Mesenchymal stem cell (in vitro differentiated cells and primary cell): ENCODE data around the gene ADAM17.
"Not testable (repeated sequence)": the region's sequence is repeated elsewhere in the genome, so short reads cannot be mapped to it uniquely, and the experiment has no call there.

Experiments used
- DNase-seq: peaks from one replicate; pipeline ENCODE4 v3.0.0-alpha.2; 2013
- H2AFZ ChIP-seq: one replicate; pipeline ENCODE4 v1.6.1; 2013; ENCODE audit warnings: low read depth, mild to moderate bottlenecking, control low read depth, inconsistent platforms, low read length, moderate library complexity
- H2AK5ac ChIP-seq: 2 replicates; pipeline ENCODE4 v1.6.1; 2013; ENCODE audit warnings: low read length, moderate library complexity, mild to moderate bottlenecking, inconsistent platforms; ENCODE audit not compliant: severe bottlenecking
- H2BK120ac ChIP-seq: one replicate; pipeline ENCODE4 v1.6.1; 2013; ENCODE audit warnings: low read depth, mild to moderate bottlenecking, inconsistent platforms, low read length, moderate library complexity
- H2BK12ac ChIP-seq, 2 experiments: one replicate each; pipeline ENCODE4 v1.6.1; 2013; ENCODE audit warnings: inconsistent platforms in 2 of 2, low read length in 2 of 2, mild to moderate bottlenecking in 2 of 2, moderate library complexity in 2 of 2, control low read depth in 1 of 2
- H2BK15ac ChIP-seq: one replicate; pipeline ENCODE4 v1.6.1; 2013; ENCODE audit warnings: mild to moderate bottlenecking, low read depth, inconsistent platforms; ENCODE audit not compliant: poor library complexity, severe bottlenecking
- H2BK5ac ChIP-seq: 2 replicates; pipeline ENCODE4 v1.6.1; 2013; ENCODE audit warnings: low read depth, mild to moderate bottlenecking, low read length, control low read depth, inconsistent platforms; ENCODE audit not compliant: poor library complexity, severe bottlenecking
- H3K14ac ChIP-seq, 2 experiments: one replicate each; pipeline ENCODE4 v1.6.1; 2013; ENCODE audit warnings: inconsistent platforms in 2 of 2, low read length in 2 of 2, control low read depth in 1 of 2, mild to moderate bottlenecking in 1 of 2, moderate library complexity in 1 of 2
- H3K18ac ChIP-seq, 2 experiments: one replicate each; pipeline ENCODE4 v1.6.1; 2013; ENCODE audit warnings: inconsistent platforms in 2 of 2, low read length in 2 of 2, control low read depth in 1 of 2, low read depth in 1 of 2, mild to moderate bottlenecking in 1 of 2
- H3K23ac ChIP-seq, 2 experiments: one replicate each; pipeline ENCODE4 v1.6.1; 2013; ENCODE audit warnings: inconsistent platforms in 2 of 2, low read length in 2 of 2, mild to moderate bottlenecking in 2 of 2, moderate library complexity in 2 of 2, control low read depth in 1 of 2
- H3K27ac ChIP-seq: 2 replicates; pipeline ENCODE4 v1.5.1; 2013; ENCODE audit warnings: mild to moderate bottlenecking, moderate library complexity, low read length, control low read depth, inconsistent platforms; ENCODE audit not compliant: poor library complexity, severe bottlenecking
- H3K27me3 ChIP-seq, 2 experiments: 2 replicates each; pipeline versions ENCODE4 v1.6.1 to v1.7.0; 2013; ENCODE audit warnings: low read length in 2 of 2, mild to moderate bottlenecking in 2 of 2, moderate library complexity in 2 of 2, control low read depth in 1 of 2, inconsistent platforms in 1 of 2; ENCODE audit not compliant: control insufficient read depth in 1 of 2, insufficient read depth in 1 of 2
- H3K36me3 ChIP-seq, 2 experiments: 2 replicates each; pipeline versions ENCODE4 v1.6.1 to v1.7.0; 2013; ENCODE audit warnings: low read length in 2 of 2, control low read depth in 1 of 2, inconsistent platforms in 1 of 2, low read depth in 1 of 2, mild to moderate bottlenecking in 1 of 2; ENCODE audit not compliant: insufficient read depth in 2 of 2, control insufficient read depth in 1 of 2
- H3K4ac ChIP-seq, 2 experiments: one replicate each; pipeline ENCODE4 v1.6.1; 2013; ENCODE audit warnings: inconsistent platforms in 2 of 2, low read length in 2 of 2, mild to moderate bottlenecking in 2 of 2, moderate library complexity in 2 of 2, control low read depth in 1 of 2, low read depth in 1 of 2
- H3K4me1 ChIP-seq: 2 replicates; pipeline ENCODE4 v1.6.1; 2013; ENCODE audit warnings: low read depth, low read length, control low read depth; ENCODE audit not compliant: control insufficient read depth, insufficient read depth
- H3K4me2 ChIP-seq: 2 replicates; pipeline ENCODE4 v1.6.1; 2013; ENCODE audit warnings: low read length, mild to moderate bottlenecking, inconsistent platforms; ENCODE audit not compliant: poor library complexity, severe bottlenecking
- H3K4me3 ChIP-seq, 2 experiments: 2 replicates each; pipeline versions ENCODE4 v1.5.1 to v1.7.0; 2013; ENCODE audit warnings: low read length in 2 of 2, mild to moderate bottlenecking in 2 of 2, control low read depth in 1 of 2, low read depth in 1 of 2; ENCODE audit not compliant: insufficient read depth in 1 of 2
- H3K79me1 ChIP-seq: replicated peaks from 2 replicates; pipeline ENCODE4 v1.6.1; 2013; ENCODE audit warnings: mild to moderate bottlenecking, control low read depth, low read length, inconsistent platforms; ENCODE audit not compliant: poor library complexity, severe bottlenecking
- H3K9ac ChIP-seq: 2 replicates; pipeline ENCODE4 v1.7.0; 2013; ENCODE audit warnings: mild to moderate bottlenecking, low read length, moderate library complexity
- H3K9me3 ChIP-seq: 2 replicates; pipeline ENCODE4 v1.7.0; 2013; ENCODE audit warnings: mild to moderate bottlenecking, low read length; ENCODE audit not compliant: control insufficient read depth
- H4K8ac ChIP-seq: one replicate; pipeline ENCODE4 v1.6.1; 2013; ENCODE audit warnings: inconsistent platforms, mild to moderate bottlenecking, low read length, moderate library complexity
- H4K91ac ChIP-seq: one replicate; pipeline ENCODE4 v1.6.1; 2013; ENCODE audit warnings: mild to moderate bottlenecking, low read length, inconsistent platforms
- WGBS: methylation state at CpG from one replicate; pipeline ENCODE4 v1.1.7; 2013; ENCODE audit warnings: mixed read lengths; 5-methylcytosine and 5-hydroxymethylcytosine counted together

Gene ADAM17

DNA sequence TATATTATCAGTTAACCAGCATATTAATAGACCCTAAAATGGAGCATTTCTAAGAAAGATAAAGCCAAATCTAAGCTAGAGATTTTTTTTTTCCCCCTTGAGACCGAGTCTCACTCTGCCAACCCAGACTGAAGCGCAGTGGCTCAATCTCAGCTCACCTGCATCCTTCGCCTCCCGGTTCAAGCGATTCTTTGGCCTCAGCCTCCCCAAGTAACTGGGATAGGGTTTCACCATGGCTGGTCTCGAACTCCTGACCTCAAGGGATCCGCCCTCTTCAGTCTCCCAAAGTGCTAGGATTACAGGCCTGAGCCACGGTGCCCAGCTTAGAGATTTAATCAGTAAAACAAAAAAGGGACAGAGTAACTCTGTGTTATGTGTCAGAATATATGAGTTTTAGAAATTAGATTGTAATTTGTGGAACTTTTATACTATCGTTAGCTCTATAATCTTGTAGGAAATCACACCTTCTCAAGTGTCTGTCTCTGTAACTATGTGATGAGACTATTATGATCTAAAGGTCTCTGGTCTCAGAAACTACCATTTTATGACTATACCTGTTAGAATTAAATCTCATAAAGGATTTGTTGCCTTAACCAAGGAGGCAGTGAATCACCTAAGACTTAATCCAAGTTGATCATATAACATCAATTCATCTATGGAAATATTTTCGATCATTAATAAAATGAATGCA, 41.1 kb upstream of the ADAM17 start:
- H2BK15ac ChIP-seq = no peak overlapping the region
- peaks cover 2% of the 10 kb centered on the region for H3K79me1 ChIP-seq
- H3K27ac ChIP-seq = no peak overlapping the region
- H4K91ac ChIP-seq = no peak overlapping the region
- no peak overlapping the region for H3K4me3 ChIP-seq
- H3K36me3 ChIP-seq = peaks cover 21 to 49% of the 10 kb centered on the region in 2 experiments
- peaks cover 3% of the 10 kb centered on the region for H3K4me1 ChIP-seq
- peaks cover 27% of the 10 kb centered on the region for H3K9me3 ChIP-seq
- no peak overlapping the region for H2AFZ ChIP-seq
- no peaks in the 10 kb centered on the region for H3K27me3 ChIP-seq
- no peak for DNase-seq
- 93% methylated on average over 9 of the region's 10 CpGs for WGBS
- no peak overlapping the region for H2BK12ac ChIP-seq
- no peak overlapping the region for H3K9ac ChIP-seq
- H3K18ac ChIP-seq = no peak overlapping the region
- H3K14ac ChIP-seq = no peak overlapping the region
- H2BK120ac ChIP-seq = no peak overlapping the region
- H3K23ac ChIP-seq = no peak overlapping the region
- no peak overlapping the region for H2AK5ac ChIP-seq
- H3K4me2 ChIP-seq = no peak overlapping the region
- H2BK5ac ChIP-seq = no peak overlapping the region
- no peak overlapping the region for H3K4ac ChIP-seq
- H4K8ac ChIP-seq = no peak overlapping the region

DNA sequence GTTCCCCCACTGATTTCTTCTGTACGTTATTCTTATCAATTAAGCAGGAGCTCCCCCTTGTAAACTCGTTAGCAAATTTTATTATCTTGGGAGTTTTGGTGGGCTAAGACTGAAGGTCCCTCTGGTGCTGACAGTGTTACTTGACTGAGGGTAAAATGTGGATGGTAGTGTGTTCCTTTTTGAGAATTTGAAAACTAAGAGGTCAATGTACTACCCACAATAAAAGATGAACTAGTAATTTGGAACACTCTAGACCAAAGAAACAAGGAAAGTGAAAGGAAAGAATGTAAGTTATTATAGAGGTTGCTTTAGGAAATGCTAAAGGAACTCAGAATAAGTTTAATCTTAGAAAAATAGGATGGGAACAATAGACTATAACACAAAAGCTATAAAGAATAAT, 40.1 kb upstream of the ADAM17 start:
- DNase-seq = no peak
- H3K79me1 ChIP-seq = peaks cover 2% of the 10 kb centered on the region
- 75% methylated on average over 2 of the region's 2 CpGs for WGBS

DNA sequence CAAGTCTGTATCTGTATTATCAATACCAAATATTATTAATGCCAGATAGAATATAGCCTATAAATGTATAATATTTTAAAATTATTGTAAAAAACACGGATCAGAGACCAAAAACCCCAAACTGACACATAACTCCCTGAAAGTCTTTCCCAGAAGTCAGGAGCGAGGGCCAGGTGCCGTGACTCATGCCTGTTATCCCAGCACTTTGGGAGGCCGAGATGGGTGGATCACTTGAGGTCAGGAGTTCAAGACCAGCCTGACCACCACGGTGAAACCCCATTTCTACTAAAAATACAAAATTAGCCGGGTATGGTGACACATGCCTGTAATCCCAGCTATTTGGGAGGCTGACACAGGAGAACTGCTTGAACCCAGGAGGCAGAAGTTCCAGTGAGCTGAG, 39.6 kb upstream of the ADAM17 start:
- H3K18ac ChIP-seq, H2BK5ac ChIP-seq, H3K79me1 ChIP-seq: not testable (repeated sequence)

More for the DNA sequence above, 40.1 kb upstream of the ADAM17 start:
- Histone ChIP-seq H2BK5ac (no peak overlapping the region), H2BK15ac (no peak overlapping the region), H3K14ac (no peak overlapping the region), H3K23ac (no peak overlapping the region), H2AFZ (no peak overlapping the region), H3K18ac (no peak overlapping the region), H3K9ac (peak overlapping the region; percentile 74), H3K9me3 (peaks cover 24% of the 10 kb centered on the region), H3K4me2 (no peak overlapping the region), H3K27me3 (no peaks in the 10 kb centered on the region), H3K36me3 (peaks cover 16 to 51% of the 10 kb centered on the region in 2 experiments), H4K8ac (no peak overlapping the region), H2BK120ac (no peak overlapping the region), H3K4ac (no peak overlapping the region), H3K4me3 (peak overlapping the region in 1 of 2 experiments; percentile 3), H4K91ac (no peak overlapping the region), H3K4me1 (peaks cover 3% of the 10 kb centered on the region), H2AK5ac (no peak overlapping the region), H2BK12ac (no peak overlapping the region), H3K27ac (no peak overlapping the region)

DNA sequence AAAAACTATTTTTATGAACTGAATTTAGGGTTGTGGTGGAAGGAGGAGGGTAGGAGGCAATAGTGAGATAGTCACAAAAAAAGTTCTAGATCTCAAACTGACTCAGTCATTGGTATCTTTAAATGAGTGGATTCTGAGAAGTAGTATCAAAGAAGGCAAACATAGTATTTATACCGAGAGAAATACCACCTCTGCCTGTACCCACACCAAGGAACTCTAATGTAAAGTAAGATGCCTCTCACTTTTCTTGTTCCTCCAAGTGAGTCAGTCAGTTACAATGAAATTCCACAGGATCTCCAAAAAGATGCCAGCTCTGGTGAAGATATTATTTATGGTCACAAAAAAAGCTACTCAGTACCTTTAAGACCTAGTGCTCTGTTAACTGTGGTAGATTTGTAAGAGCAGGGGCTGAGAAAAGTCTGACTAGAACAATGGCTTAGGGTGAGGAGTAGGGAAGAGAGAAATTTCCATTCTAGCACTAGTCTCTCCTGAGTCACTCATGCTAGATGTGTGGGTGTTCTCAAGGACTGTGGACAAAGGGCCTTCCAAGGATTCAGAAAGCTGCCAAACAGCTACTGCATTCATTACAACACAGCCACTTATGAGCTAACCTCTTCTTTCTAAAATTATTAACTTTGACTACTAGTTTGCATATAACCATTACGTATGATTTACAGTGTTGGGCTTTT, 38.9 kb upstream of the ADAM17 start:
- Histone ChIP-seq H3K4me2 (no peak overlapping the region), H3K36me3 (peaks cover 10 to 51% of the 10 kb centered on the region in 2 experiments), H4K91ac (no peak overlapping the region), H3K4me3 (peak overlapping the region in 1 of 2 experiments; percentile 25), H3K14ac (no peak overlapping the region), H2BK12ac (no peak overlapping the region), H3K27me3 (no peaks in the 10 kb centered on the region), H3K9me3 (peaks cover 15% of the 10 kb centered on the region), H4K8ac (no peak overlapping the region), H3K9ac (peak overlapping the region; percentile 74), H3K79me1 (no peaks in the 10 kb centered on the region), H2AFZ (no peak overlapping the region), H3K18ac (no peak overlapping the region), H2BK5ac (no peak overlapping the region), H2AK5ac (no peak overlapping the region), H3K4ac (no peak overlapping the region), H2BK15ac (no peak overlapping the region), H3K27ac (peak overlapping the region; percentile 64), H3K4me1 (peaks cover 3% of the 10 kb centered on the region), H2BK120ac (no peak overlapping the region), H3K23ac (no peak overlapping the region)
- WGBS = 87% methylated on average over 2 of the region's 2 CpGs
- peak; percentile 88 for DNase-seq

More for the DNA sequence above, 39.6 kb upstream of the ADAM17 start:
- H4K8ac ChIP-seq, H2BK120ac ChIP-seq, H3K23ac ChIP-seq, H2BK12ac ChIP-seq, H2AK5ac ChIP-seq, H3K4ac ChIP-seq, H3K4me1 ChIP-seq, H3K14ac ChIP-seq, H3K27me3 ChIP-seq, H2BK15ac ChIP-seq, H3K4me2 ChIP-seq, H4K91ac ChIP-seq, H2AFZ ChIP-seq: not testable (repeated sequence)
- Histone ChIP-seq H3K9me3 (peaks cover 23% of the 10 kb centered on the region), H3K27ac (peak overlapping the region; percentile 22), H3K36me3 (peaks cover 12 to 51% of the 10 kb centered on the region in 2 experiments), H3K4me3 (peak overlapping the region in 1 of 2 experiments; percentile 25), H3K9ac (peak overlapping the region; percentile 74)
- peak; percentile 33 for DNase-seq
- 47% methylated on average over 6 of the region's 6 CpGs for WGBS
